ENCODE measurements around the gene FERMT2. TPM values are rescaled to one million over a fixed set of nuclear protein-coding genes. Genes with fewer than 3 reads are reported as not detected.

The FERMT2 gene
- total RNA-seq, 1 donor from 2014 or later: 304 TPM

DNA sequence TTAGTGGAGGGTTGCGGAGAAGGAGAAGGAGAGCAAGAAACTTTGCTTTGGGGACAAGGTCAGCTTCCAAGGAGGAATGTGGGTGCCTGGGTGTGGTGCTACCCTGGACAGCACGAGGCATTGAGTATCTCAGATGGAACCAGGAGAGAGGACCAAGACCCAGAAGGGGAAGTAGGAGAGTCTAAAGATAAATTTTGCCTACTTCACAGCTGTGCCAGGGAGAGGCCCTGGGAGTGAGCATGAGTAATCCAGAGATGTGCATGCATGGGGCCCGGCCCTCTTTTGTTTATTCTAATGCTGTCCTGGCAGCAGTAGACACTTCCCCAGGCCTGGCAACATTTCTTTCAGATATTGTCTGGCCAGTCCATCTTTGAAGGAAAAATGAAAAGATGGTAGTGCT is 110.0 kb downstream of the FERMT2 start:
- H3K36me3 Mint-ChIP-seq (ENCODE audit: unreplicated experiment): no peaks in the 10 kb centered on the region
- TF ChIP-seq, protein P1, sequence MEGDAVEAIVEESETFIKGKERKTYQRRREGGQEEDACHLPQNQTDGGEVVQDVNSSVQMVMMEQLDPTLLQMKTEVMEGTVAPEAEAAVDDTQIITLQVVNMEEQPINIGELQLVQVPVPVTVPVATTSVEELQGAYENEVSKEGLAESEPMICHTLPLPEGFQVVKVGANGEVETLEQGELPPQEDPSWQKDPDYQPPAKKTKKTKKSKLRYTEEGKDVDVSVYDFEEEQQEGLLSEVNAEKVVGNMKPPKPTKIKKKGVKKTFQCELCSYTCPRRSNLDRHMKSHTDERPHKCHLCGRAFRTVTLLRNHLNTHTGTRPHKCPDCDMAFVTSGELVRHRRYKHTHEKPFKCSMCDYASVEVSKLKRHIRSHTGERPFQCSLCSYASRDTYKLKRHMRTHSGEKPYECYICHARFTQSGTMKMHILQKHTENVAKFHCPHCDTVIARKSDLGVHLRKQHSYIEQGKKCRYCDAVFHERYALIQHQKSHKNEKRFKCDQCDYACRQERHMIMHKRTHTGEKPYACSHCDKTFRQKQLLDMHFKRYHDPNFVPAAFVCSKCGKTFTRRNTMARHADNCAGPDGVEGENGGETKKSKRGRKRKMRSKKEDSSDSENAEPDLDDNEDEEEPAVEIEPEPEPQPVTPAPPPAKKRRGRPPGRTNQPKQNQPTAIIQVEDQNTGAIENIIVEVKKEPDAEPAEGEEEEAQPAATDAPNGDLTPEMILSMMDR (IDR thresholded peaks at IDR 0.05): no peak
- no peaks in the 10 kb centered on the region for H3K9me3 Mint-ChIP-seq (ENCODE audit: unreplicated experiment)
- H3K4me3 Mint-ChIP-seq (ENCODE audit: unreplicated experiment): no peak overlapping the region
- H3K4me1 Mint-ChIP-seq (ENCODE audit: unreplicated experiment): peaks cover 46% of the 10 kb centered on the region
- H3K27me3 Mint-ChIP-seq (ENCODE audit: unreplicated experiment): no peaks in the 10 kb centered on the region
- H3K27ac Mint-ChIP-seq (ENCODE audit: unreplicated experiment): peak overlapping the region; percentile 95
- no peak for DNase-seq (ENCODE audit: extremely low spot score, unreplicated experiment)

DNA sequence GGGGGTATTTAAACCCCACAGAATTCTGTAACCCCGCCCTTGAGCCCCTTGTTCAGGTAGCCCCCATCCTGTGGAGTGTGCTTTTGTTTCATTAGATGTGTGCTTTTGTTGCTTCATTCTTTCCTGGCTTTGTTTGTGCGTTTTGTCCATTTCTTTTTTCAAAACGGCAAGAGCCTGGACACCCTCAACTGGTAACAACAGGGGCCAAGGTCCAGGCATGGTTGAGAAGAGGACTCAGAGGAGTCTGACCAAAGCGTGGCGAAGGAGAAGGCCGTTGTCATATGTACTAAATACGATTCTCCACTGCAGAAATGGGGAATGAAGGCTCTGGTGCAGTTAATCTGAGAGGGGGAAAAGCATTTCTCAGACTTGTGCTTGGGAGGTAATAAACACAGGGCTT is 113.4 kb downstream of the FERMT2 start:
- Mint-ChIP-seq H3K27me3 (ENCODE audit: unreplicated experiment) (no peaks in the 10 kb centered on the region), H3K27ac (ENCODE audit: unreplicated experiment) (peak overlapping the region; percentile 99), H3K36me3 (ENCODE audit: unreplicated experiment) (no peaks in the 10 kb centered on the region), H3K4me3 (ENCODE audit: unreplicated experiment) (no peak overlapping the region), H3K9me3 (ENCODE audit: unreplicated experiment) (no peaks in the 10 kb centered on the region), H3K4me1 (ENCODE audit: unreplicated experiment) (peaks cover 60% of the 10 kb centered on the region)
- no peak for DNase-seq (ENCODE audit: extremely low spot score, unreplicated experiment)
- TF ChIP-seq, protein P1 (IDR thresholded peaks at IDR 0.05): no peak

DNA sequence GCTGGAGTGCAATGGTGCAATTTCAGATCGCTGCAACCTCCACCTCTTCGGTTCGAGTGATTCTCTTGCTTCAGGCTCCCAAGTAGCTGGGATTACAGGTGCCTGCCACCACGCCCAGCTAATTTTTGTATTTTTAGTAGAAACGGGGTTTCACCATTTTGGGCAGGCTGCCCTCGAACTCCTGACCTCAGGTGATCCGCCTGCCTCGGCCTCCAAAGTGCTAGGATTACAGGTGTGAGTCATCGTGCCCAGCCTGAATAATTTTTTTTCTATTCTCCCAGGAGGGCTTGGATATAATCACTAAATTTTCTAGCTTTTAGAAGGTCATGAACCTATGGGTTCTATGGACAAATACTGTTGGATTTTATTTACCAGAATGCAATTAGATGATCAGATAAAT is 114.8 kb downstream of the FERMT2 start:
- no peak for DNase-seq (ENCODE audit: extremely low spot score, unreplicated experiment)
- Mint-ChIP-seq H3K27ac (ENCODE audit: unreplicated experiment) (peak overlapping the region; percentile 99), H3K27me3 (ENCODE audit: unreplicated experiment) (no peaks in the 10 kb centered on the region), H3K36me3 (ENCODE audit: unreplicated experiment) (no peaks in the 10 kb centered on the region), H3K4me3 (ENCODE audit: unreplicated experiment) (no peak overlapping the region), H3K4me1 (ENCODE audit: unreplicated experiment) (peaks cover 69% of the 10 kb centered on the region), H3K9me3 (ENCODE audit: unreplicated experiment) (no peaks in the 10 kb centered on the region)
- TF ChIP-seq, protein P1 (IDR thresholded peaks at IDR 0.05): no peak

DNA sequence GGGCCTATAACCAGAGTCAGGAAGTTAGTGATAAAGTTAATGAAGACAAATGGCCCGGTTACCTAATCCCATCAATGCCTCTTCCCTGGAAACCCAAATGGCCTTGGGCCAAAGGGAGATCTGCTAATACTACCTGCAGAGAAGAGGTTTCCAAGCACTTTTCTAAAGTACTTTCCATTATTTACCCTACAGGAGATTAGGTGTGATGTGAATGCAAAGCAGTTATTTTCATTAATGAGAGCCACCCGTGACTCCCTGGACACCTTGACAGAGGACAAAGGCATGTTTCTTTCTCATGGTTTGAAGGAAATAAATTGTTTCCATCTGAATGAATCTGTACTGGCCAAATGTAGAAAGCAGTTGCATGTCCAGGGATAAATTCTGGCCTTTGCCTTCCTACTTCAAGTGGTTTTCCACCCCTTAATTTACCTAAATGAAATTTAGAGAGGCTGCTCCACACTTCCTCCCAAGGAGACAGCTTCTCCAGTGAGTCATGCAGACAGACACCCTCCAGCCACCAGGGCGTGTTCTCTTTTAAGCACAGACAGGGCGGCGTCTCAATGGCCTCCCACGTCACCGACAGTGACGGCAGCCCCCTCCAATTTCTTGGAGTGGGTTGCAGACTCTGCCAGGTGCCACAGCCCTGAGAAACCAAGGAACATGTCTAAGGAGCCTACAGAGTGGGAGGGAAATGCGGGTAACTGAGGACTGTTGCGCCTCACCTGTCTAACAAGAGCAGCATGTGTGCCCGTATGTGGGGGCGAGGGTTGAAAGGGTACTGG is 115.5 kb downstream of the FERMT2 start:
- peak overlapping the region; percentile 47 for H3K4me3 Mint-ChIP-seq (ENCODE audit: unreplicated experiment)
- no peaks in the 10 kb centered on the region for H3K27me3 Mint-ChIP-seq (ENCODE audit: unreplicated experiment)
- peak overlapping the region; percentile 99 for H3K27ac Mint-ChIP-seq (ENCODE audit: unreplicated experiment)
- TF ChIP-seq, protein P1 (IDR thresholded peaks at IDR 0.05): no peak
- H3K36me3 Mint-ChIP-seq (ENCODE audit: unreplicated experiment): no peaks in the 10 kb centered on the region
- DNase-seq (ENCODE audit: extremely low spot score, unreplicated experiment): no peak
- no peaks in the 10 kb centered on the region for H3K9me3 Mint-ChIP-seq (ENCODE audit: unreplicated experiment)
- H3K4me1 Mint-ChIP-seq (ENCODE audit: unreplicated experiment): peaks cover 67% of the 10 kb centered on the region

DNA sequence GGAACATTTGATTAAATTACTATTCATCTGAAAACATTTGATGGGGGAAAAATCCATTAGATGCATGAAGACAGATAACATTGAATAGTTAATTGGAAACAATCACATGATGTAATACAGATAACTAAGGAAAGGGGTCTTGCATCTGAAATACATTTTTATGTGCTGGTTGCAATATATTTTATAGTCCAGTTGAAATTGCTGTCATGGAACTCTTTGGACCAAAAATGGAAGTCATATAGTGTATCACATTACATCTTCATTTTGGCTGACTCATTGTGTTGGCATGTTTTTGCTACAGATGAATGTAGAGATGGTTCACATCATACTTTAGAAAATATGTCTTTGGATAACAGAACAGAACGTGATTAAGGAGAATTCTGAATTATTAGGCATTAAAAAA is 116.4 kb downstream of the FERMT2 start:
- TF ChIP-seq, protein P1 (IDR thresholded peaks at IDR 0.05): no peak
- H3K4me1 Mint-ChIP-seq (ENCODE audit: unreplicated experiment): peaks cover 73% of the 10 kb centered on the region
- H3K27ac Mint-ChIP-seq (ENCODE audit: unreplicated experiment): peak overlapping the region; percentile 99
- no peaks in the 10 kb centered on the region for H3K9me3 Mint-ChIP-seq (ENCODE audit: unreplicated experiment)
- H3K4me3 Mint-ChIP-seq (ENCODE audit: unreplicated experiment): no peak overlapping the region
- H3K27me3 Mint-ChIP-seq (ENCODE audit: unreplicated experiment): no peaks in the 10 kb centered on the region
- no peak for DNase-seq (ENCODE audit: extremely low spot score, unreplicated experiment)
- H3K36me3 Mint-ChIP-seq (ENCODE audit: unreplicated experiment): no peaks in the 10 kb centered on the region
